H1 (cell line): ENCODE results near the gene THADA. TPM values are rescaled to one million over a fixed set of nuclear protein-coding genes. Genes with fewer than 3 reads are reported as not detected.

ENCODE experiments used
- CTCF ChIA-PET: fragments of 300-600 bp; sonication (Branson Sonifier 250); formaldehyde crosslinking; loops from one replicate; lab custom pipeline; 2021; ENCODE audit not compliant: partially characterized antibody; lab: Charles Lee
- POLR2A ChIA-PET: fragments of 300-600 bp; sonication (Branson Sonifier 250); formaldehyde crosslinking; loops from one replicate; lab custom pipeline; 2021; ENCODE audit warnings: inconsistent platforms; ENCODE audit not compliant: partially characterized antibody; lab: Charles Lee
- DNase-seq, 2 experiments: peaks; one replicate each; pipeline versions ENCODE4 v3.0.0 to v3.0.0-alpha.2; 2010 to 2022; ENCODE audit warnings: low spot score in 2 of 2, low read depth in 1 of 2, mixed read lengths in 1 of 2
- FAIRE-seq: peaks from 2 replicates; lab custom pipeline; 2011; peaks lifted over from hg19 to GRCh38; lab: Jason Lieb, UNC
- H2AFZ ChIP-seq: 2 replicates; pipeline ENCODE4 v1.8.1; 2012; ENCODE audit warnings: low read length, inconsistent platforms
- H2AK5ac ChIP-seq: 2 replicates; pipeline ENCODE4 v1.6.1; 2013; ENCODE audit warnings: low read depth, low read length
- H2BK120ac ChIP-seq: replicated peaks from 2 replicates; pipeline ENCODE3; 2013; ENCODE audit warnings: low read depth, low read length, inconsistent platforms
- H2BK12ac ChIP-seq: 2 replicates; pipeline ENCODE4 v1.6.1; 2013; ENCODE audit warnings: low read depth, low read length
- H2BK15ac ChIP-seq: 2 replicates; pipeline ENCODE4 v1.6.1; 2013; ENCODE audit warnings: low read length
- H2BK20ac ChIP-seq: 2 replicates; pipeline ENCODE4 v1.6.1; 2013; ENCODE audit warnings: low read length
- H2BK5ac ChIP-seq: 2 replicates; pipeline ENCODE4 v1.6.1; 2013; ENCODE audit warnings: low read depth, low read length
- H3K14ac ChIP-seq: 2 replicates; pipeline ENCODE4 v1.6.1; 2013; ENCODE audit warnings: inconsistent platforms; ENCODE audit not compliant: insufficient read length
- H3K18ac ChIP-seq: 2 replicates; pipeline ENCODE4 v1.6.1; 2013; ENCODE audit warnings: low read length; ENCODE audit errors: extremely low read depth
- H3K23ac ChIP-seq: 2 replicates; pipeline ENCODE4 v1.6.1; 2013; ENCODE audit warnings: inconsistent platforms; ENCODE audit not compliant: insufficient read length
- H3K23me2 ChIP-seq: 2 replicates; pipeline ENCODE4 v1.6.1; 2013; ENCODE audit warnings: low read depth, low read length
- H3K27ac ChIP-seq: 2 replicates; pipeline ENCODE4 v1.6.1; 2011; ENCODE audit warnings: low read depth, low read length, inconsistent platforms
- H3K27me3 ChIP-seq, 4 experiments: replicated peaks in 1 of 4; 1 replicate in 1 of 4; 2 replicates in 3 of 4; pipeline versions ENCODE4 v1.6.1 to v1.8.1; 2011 to 2013; ENCODE audit warnings: low read length in 3 of 4, mild to moderate bottlenecking in 3 of 4, inconsistent platforms in 2 of 4, mixed read lengths in 2 of 4, moderate library complexity in 1 of 4; ENCODE audit not compliant: control insufficient read depth in 3 of 4, insufficient read depth in 3 of 4; ENCODE audit errors: extremely low read depth in 1 of 4
- H3K36me3 ChIP-seq, 4 experiments: 2 replicates each; pipeline versions ENCODE4 v1.6.1 to v1.8.1; 2011 to 2013; ENCODE audit warnings: mild to moderate bottlenecking in 4 of 4, low read length in 3 of 4, moderate library complexity in 2 of 4, control low read depth in 1 of 4, inconsistent platforms in 1 of 4; ENCODE audit not compliant: insufficient read depth in 4 of 4, control insufficient read depth in 2 of 4
- H3K4ac ChIP-seq: replicated peaks from 2 replicates; pipeline ENCODE3; 2013; ENCODE audit warnings: low read length, low read depth, mixed read lengths, inconsistent platforms; ENCODE audit not compliant: insufficient read length
- H3K4me1 ChIP-seq, 4 experiments: replicated peaks in 1 of 4; 1 replicate in 1 of 4; 2 replicates in 3 of 4; pipeline versions ENCODE4 v1.6.1 to v1.8.1; 2011 to 2013; ENCODE audit warnings: low read length in 3 of 4, inconsistent platforms in 2 of 4, mixed read lengths in 1 of 4; ENCODE audit not compliant: insufficient read depth in 4 of 4, control insufficient read depth in 3 of 4
- H3K4me2 ChIP-seq, 2 experiments: 2 replicates each; pipeline versions ENCODE4 v1.6.1 to v1.8.1; 2011 to 2013; ENCODE audit warnings: low read depth in 2 of 2, low read length in 2 of 2, control low read depth in 1 of 2, inconsistent platforms in 1 of 2, mild to moderate bottlenecking in 1 of 2; ENCODE audit not compliant: insufficient read depth in 1 of 2
- H3K4me3 ChIP-seq, 4 experiments: fragments of 200-600, 300-600 bp in 1 of 4; sonication (generic), shearing (Covaris generic), sonication (Bioruptor Twin) in 1 of 4; 2 replicates each; pipeline versions ENCODE4 v1.5.1 to v1.8.1; 2011 to 2016; ENCODE audit warnings: low read length in 4 of 4, low read depth in 3 of 4, control low read depth in 2 of 4, inconsistent platforms in 2 of 4, mild to moderate bottlenecking in 2 of 4, mixed read lengths in 1 of 4, moderate library complexity in 1 of 4; ENCODE audit not compliant: insufficient read depth in 2 of 4; ENCODE audit errors: extremely low read depth in 1 of 4
- H3K56ac ChIP-seq: replicated peaks from 2 replicates; pipeline ENCODE3; 2013; ENCODE audit warnings: low read depth, mild to moderate bottlenecking, mixed read lengths, low read length, inconsistent platforms; ENCODE audit not compliant: insufficient read length
- H3K79me1 ChIP-seq: 2 replicates; pipeline ENCODE4 v1.6.1; 2013; ENCODE audit warnings: low read depth, low read length, control low read depth
- H3K79me2 ChIP-seq, 2 experiments: 2 replicates each; pipeline versions ENCODE4 v1.6.1 to v1.8.1; 2012 to 2013; ENCODE audit warnings: low read length in 2 of 2, mild to moderate bottlenecking in 2 of 2, inconsistent platforms in 1 of 2; ENCODE audit not compliant: insufficient read depth in 2 of 2, control insufficient read depth in 1 of 2
- H3K9ac ChIP-seq, 4 experiments: replicated peaks in 1 of 4; 1 replicate in 1 of 4; 2 replicates in 3 of 4; pipeline versions ENCODE4 v1.6.1 to v1.8.1; 2011 to 2013; ENCODE audit warnings: low read depth in 3 of 4, low read length in 3 of 4, control low read depth in 2 of 4, mild to moderate bottlenecking in 2 of 4, moderate library complexity in 2 of 4, inconsistent platforms in 1 of 4; ENCODE audit errors: extremely low read depth in 1 of 4
- H3K9me3 ChIP-seq, 2 experiments: 2 replicates each; pipeline versions ENCODE4 v1.6.1 to v1.8.1; 2012 to 2013; ENCODE audit warnings: mild to moderate bottlenecking in 2 of 2, moderate library complexity in 2 of 2, control low read depth in 1 of 2, inconsistent platforms in 1 of 2, low read depth in 1 of 2, low read length in 1 of 2, mixed read lengths in 1 of 2; ENCODE audit not compliant: insufficient read depth in 2 of 2
- H4K20me1 ChIP-seq, 2 experiments: replicated peaks in 1 of 2; 2 replicates each; pipeline versions ENCODE3 to v1.8.1; 2011 to 2013; ENCODE audit warnings: inconsistent platforms in 2 of 2, low read length in 2 of 2, mild to moderate bottlenecking in 1 of 2; ENCODE audit not compliant: insufficient read depth in 2 of 2, control insufficient read depth in 1 of 2
- H4K5ac ChIP-seq: 2 replicates; pipeline ENCODE4 v1.6.1; 2013; ENCODE audit warnings: low read length, low read depth, mixed read lengths, inconsistent platforms; ENCODE audit not compliant: insufficient read length
- H4K8ac ChIP-seq: 2 replicates; pipeline ENCODE4 v1.8.0; 2013; ENCODE audit warnings: mild to moderate bottlenecking, moderate library complexity, low read length, inconsistent platforms; ENCODE audit not compliant: insufficient read depth; ENCODE audit errors: extremely low read depth
- H4K91ac ChIP-seq: replicated peaks from 2 replicates; pipeline ENCODE3; 2013; ENCODE audit warnings: low read length, mixed read lengths, inconsistent platforms; ENCODE audit not compliant: insufficient read length
- BCL11A ChIP-seq, 2 experiments: IDR thresholded peaks; one replicate each; pipeline ENCODE4 v1.6.1; 2011; ENCODE audit warnings: low read depth in 2 of 2, low read length in 2 of 2, mild to moderate bottlenecking in 2 of 2
- CBX8 ChIP-seq: fragments of 300-800, 300-1000 bp; sonication (generic); IDR thresholded peaks from 2 replicates; pipeline ENCODE4 v1.7.1; 2016; ENCODE audit warnings: low read depth, low read length, borderline replicate concordance
- CHD2 ChIP-seq: IDR thresholded peaks from 2 replicates; pipeline ENCODE4 v1.6.1; 2012; ENCODE audit warnings: low read length, improper control_type of control experiment
- CREB1 ChIP-seq: IDR thresholded peaks from 2 replicates; pipeline ENCODE4 v1.6.1; 2012; ENCODE audit warnings: inconsistent platforms
- HDAC2 ChIP-seq, 2 experiments: fragments of 300-600 bp in 1 of 2; sonication (generic) in 1 of 2; IDR thresholded peaks; 2 replicates each; pipeline ENCODE4 v1.6.1; 2011 to 2012; ENCODE audit warnings: low read depth in 2 of 2, low read length in 2 of 2, mild to moderate bottlenecking in 2 of 2, moderate library complexity in 2 of 2, borderline replicate concordance in 1 of 2, inconsistent platforms in 1 of 2
- KDM5A ChIP-seq: fragments of 200-600 bp; IDR thresholded peaks from 2 replicates; pipeline ENCODE4 v1.7.1; 2012; ENCODE audit warnings: mild to moderate bottlenecking, low read length, inconsistent platforms, mixed read lengths
- NANOG ChIP-seq: IDR thresholded peaks from 2 replicates; pipeline ENCODE4 v1.6.1; 2011; ENCODE audit warnings: low read length, low read depth, mild to moderate bottlenecking, inconsistent platforms; ENCODE audit not compliant: insufficient read depth, poor library complexity, severe bottlenecking
- SAP30 ChIP-seq: fragments of 300-600 bp; sonication (generic); IDR thresholded peaks from 2 replicates; pipeline ENCODE4 v1.7.1; 2012; ENCODE audit warnings: low read length, moderate library complexity, mild to moderate bottlenecking, inconsistent platforms; ENCODE audit not compliant: insufficient read depth, insufficient replicate concordance
- SP1 ChIP-seq: IDR thresholded peaks from 2 replicates; pipeline ENCODE4 v1.6.1; 2011; ENCODE audit warnings: low read depth, low read length
- SP4 ChIP-seq: IDR thresholded peaks from 2 replicates; pipeline ENCODE4 v1.6.1; 2012; ENCODE audit warnings: low read length, inconsistent platforms
- TBP ChIP-seq: IDR thresholded peaks from 2 replicates; pipeline ENCODE4 v1.6.1; 2011; ENCODE audit warnings: low read depth, low read length, improper control_type of control experiment
- TCF12 ChIP-seq: IDR thresholded peaks from 2 replicates; pipeline ENCODE4 v1.6.1; 2011; ENCODE audit warnings: low read depth, mild to moderate bottlenecking, low read length
- WGBS, 2 experiments: shearing (Covaris generic) in 1 of 2; methylation state at CpG; one replicate each; pipeline versions ENCODE4 v1.1.6 to v1.1.7; 2013 to 2015; ENCODE audit warnings: low lambda C conversion rate in 2 of 2, mixed read lengths in 2 of 2, inconsistent platforms in 1 of 2, low coverage in 1 of 2, missing lambda C conversion rate in 1 of 2; ENCODE audit not compliant: insufficient replicate concordance in 2 of 2, insufficient coverage in 1 of 2, insufficient read length in 1 of 2; ENCODE audit errors: extremely low coverage in 1 of 2, missing lambda C conversion rate in 1 of 2; 5-methylcytosine and 5-hydroxymethylcytosine counted together
- polyA plus RNA-seq, 7 experiments: library from polyadenylated mRNA; depleted of rRNA in 3 of 7; stranded (reverse) in 5 of 7; unstranded in 2 of 7; fragments of >200 nt in 5 of 7; fragments of 200-250 nt in 2 of 7; gene quantifications; 1 replicate in 5 of 7; 2 replicates in 1 of 7; 4 replicates in 1 of 7; pipeline versions ENCODE4 v1.2.1 to v1.2.3, GENCODE V29; 2011 to 2013; ENCODE audit warnings: missing spikeins in 2 of 7, mixed read lengths in 2 of 7
- total RNA-seq: library from RNA; stranded (reverse); fragmentation: NEBNext Ultra II Directional; extraction: Animal tissue kit (Norgen Biotek cat#: 25700); gene quantifications from 2 replicates; pipeline ENCODE4 v1.2.1, GENCODE V29; 2021

The THADA gene
- total and polyA plus RNA-seq, 2 of the 8 experiments (the other 6 are each of a cell fraction or from before 2014, with no cell fraction given) = 22.4 to 26.8 TPM

- CTCF ChIA-PET = interaction anchor here (0.8 to 6.1 kb wide), 28 partner anchors 8 to 264 kb away, joined by 3 to 43 read pairs (median 6); partner anchors contain the start of gene ZFP36L2
- no peak for DNase-seq
- POLR2A ChIA-PET = interaction anchor here (0.8 to 1.3 kb wide), 3 partner anchors 11 to 13 kb away, joined by 3 to 6 read pairs (median 4); no protein-coding TSS in a partner anchor
- TF ChIP-seq SP1 = no peak
- TF ChIP-seq BCL11A (IDR thresholded peaks at IDR 0.05; ENCODE audit: low read depth in 2 of 2, low read length in 2 of 2) = no peak
- no peak for TF ChIP-seq SP4
- TF ChIP-seq CBX8 = no peak
- TF ChIP-seq HDAC2 (IDR thresholded peaks at IDR 0.05; ENCODE audit: borderline replicate concordance in 1 of 2, low read depth in 2 of 2, low read length in 2 of 2) = no peak
- no peak for TF ChIP-seq NANOG
- no peak for TF ChIP-seq CREB1
- no peak for TF ChIP-seq KDM5A
- no peak for TF ChIP-seq TBP
- no peak for TF ChIP-seq SAP30
- TF ChIP-seq CHD2 = no peak
- TF ChIP-seq TCF12 = no peak
Observed at GRCh38 chr2:43192744-43193651, 402.8 kb downstream of the THADA start.

More at GRCh38 chr2:43192744-43193651, 402.8 kb downstream of the THADA start:
- Histone ChIP-seq H3K27me3 (no peaks in the 10 kb centered on the region), H4K8ac (no peak overlapping the region), H2AFZ (no peak overlapping the region), H3K36me3 (no peaks in the 10 kb centered on the region), H3K79me2 (no peaks in the 10 kb centered on the region), H4K91ac (peak overlapping the region; percentile 92), H3K23me2 (no peaks in the 10 kb centered on the region), H2AK5ac (no peak overlapping the region), H3K4ac (peak overlapping the region; percentile 60), H2BK20ac (peak overlapping the region; percentile 80), H3K9ac (no peak overlapping the region), H2BK5ac (0 out of 2 replicates have a peak overlapping the region, but pooled peaks have one; percentile 48), H4K20me1 (no peaks in the 10 kb centered on the region), H3K23ac (no peak overlapping the region), H2BK15ac (peak overlapping the region; percentile 95; the same call in 1 of the 2 replicates), H3K27ac (no peak overlapping the region), H2BK120ac (peak overlapping the region; percentile 36), H3K4me1 (peaks cover 0 to 6% (median 2%) of the 10 kb centered on the region in 4 experiments; a peak in 4 of 7 replicates), H3K14ac (no peak overlapping the region), H4K5ac (no peak overlapping the region), H3K4me2 (no peak overlapping the region), H3K79me1 (no peaks in the 10 kb centered on the region), H3K56ac (peak overlapping the region; percentile 12), H3K18ac (peak overlapping the region; percentile 4), H3K9me3 (no peaks in the 10 kb centered on the region), H2BK12ac (peak overlapping the region; percentile 81; the same call in 1 of the 2 replicates), H3K4me3 (no peak overlapping the region)
- FAIRE-seq = no peak
- WGBS, 2 experiments = 92% methylated on average over 12 of the region's 12 CpGs; no CpG with 5 or more reads in 1 of the 2 experiments
